GM12878 (cell line): ENCODE measurements around the gene TRIP12. TPM values are rescaled to one million over a fixed set of nuclear protein-coding genes. Genes with fewer than 3 reads are reported as not detected.
A peak's percentile ranks its signal among the peaks of the same experiment; 100 is the strongest.

Source experiments
- ATAC-seq: fragments of 200-7000 bp; cut with Tn5 transposase; 3 replicates; pipeline ENCODE4 v1.9.1; 2020; ENCODE audit warnings: mild to moderate bottlenecking, moderate library complexity
- BruUV-seq: library from RNA; stranded (reverse); fragments of 400-500 nt; replicated peaks from 2 replicates; lab custom pipeline; 2021; lab: Mats Ljungman, UMichigan
- CTCF ChIA-PET: fragments of 300-600 bp; sonication (Branson Sonifier 250); formaldehyde crosslinking; extraction: SDS; loops from one replicate; lab custom pipeline; 2021; ENCODE audit warnings: inconsistent platforms; lab: Yijun Ruan, JAX
- POLR2A ChIA-PET: fragments of 350-600 bp; formaldehyde crosslinking; extraction: SDS; loops from one replicate; lab custom pipeline; 2021; ENCODE audit warnings: inconsistent platforms; lab: Charles Lee
- RAD21 ChIA-PET: fragments of 300-600 bp; sonication (Branson Sonifier 250); formaldehyde crosslinking; loops from one replicate; lab custom pipeline; 2023; ENCODE audit warnings: antibody characterized with exemption; ENCODE audit not compliant: unreplicated experiment; lab: Charles Lee
- SMC1A ChIA-PET: fragments of 300-600 bp; sonication (Branson Sonifier 250); formaldehyde crosslinking; loops from one replicate; lab custom pipeline; 2023; ENCODE audit not compliant: unreplicated experiment, uncharacterized antibody; lab: Charles Lee
- DNase-seq: peaks from one replicate; pipeline ENCODE4 v3.0.0-alpha.2; 2011; ENCODE audit warnings: low read depth, low spot score
- FAIRE-seq: peaks from 3 replicates; lab custom pipeline; 2011; peaks lifted over from hg19 to GRCh38; lab: Jason Lieb, UNC
- H2AFZ ChIP-seq: 2 replicates; pipeline ENCODE4 v1.6.0; 2011; ENCODE audit warnings: low read depth, low read length, control low read depth; ENCODE audit not compliant: control insufficient read depth
- H3K27ac ChIP-seq: 2 replicates; pipeline ENCODE4 v1.5.1; 2011; ENCODE audit warnings: control low read depth; ENCODE audit not compliant: control insufficient read depth, insufficient read depth
- H3K27me3 ChIP-seq, 2 experiments: replicated peaks in 1 of 2; 2 replicates each; pipeline versions ENCODE4 v1.6.0 to v1.6.1; 2011; ENCODE audit warnings: low read length in 1 of 2; ENCODE audit not compliant: control insufficient read depth in 2 of 2, insufficient read depth in 2 of 2
- H3K36me3 ChIP-seq, 2 experiments: 2 replicates each; pipeline ENCODE4 v1.5.1; 2011; ENCODE audit warnings: low read length in 1 of 2; ENCODE audit not compliant: control insufficient read depth in 2 of 2, insufficient read depth in 2 of 2
- H3K4me1 ChIP-seq: 2 replicates; pipeline ENCODE4 v1.6.1; 2011; ENCODE audit warnings: mild to moderate bottlenecking, low read length, moderate library complexity, mixed read lengths; ENCODE audit not compliant: control insufficient read depth, insufficient read depth
- H3K4me2 ChIP-seq: 2 replicates; pipeline ENCODE4 v1.6.0; 2011; ENCODE audit warnings: control low read depth; ENCODE audit not compliant: control insufficient read depth, insufficient read depth
- H3K4me3 ChIP-seq: fragments of 200-600 bp; sonication (generic); 2 replicates; pipeline ENCODE4 v1.5.1; 2016
- H3K79me2 ChIP-seq: 2 replicates; pipeline ENCODE4 v1.6.0; 2011; ENCODE audit warnings: low read length; ENCODE audit not compliant: control insufficient read depth, insufficient read depth
- H3K9ac ChIP-seq: 2 replicates; pipeline ENCODE4 v1.8.0; 2011; ENCODE audit warnings: low read length, control low read depth, mixed read lengths; ENCODE audit not compliant: control insufficient read depth, insufficient read depth
- H3K9me3 ChIP-seq: replicated peaks from 3 replicates; pipeline ENCODE4 v1.5.1; 2011; ENCODE audit warnings: mild to moderate bottlenecking, low read length; ENCODE audit not compliant: control insufficient read depth, insufficient read depth
- H4K20me1 ChIP-seq: 2 replicates; pipeline ENCODE4 v1.6.0; 2011; ENCODE audit not compliant: control insufficient read depth, insufficient read depth
- ATF2 ChIP-seq: IDR thresholded peaks from 2 replicates; pipeline ENCODE4 v1.6.1; 2012; ENCODE audit warnings: low read length, inconsistent platforms
- NFYB ChIP-seq: IDR thresholded peaks from 2 replicates; pipeline ENCODE4 v1.6.1; 2011; ENCODE audit warnings: low read depth, mild to moderate bottlenecking, low read length, improper control_type of control experiment, moderate library complexity; ENCODE audit not compliant: insufficient read depth
- NRF1 ChIP-seq: conservative IDR thresholded peaks from 2 replicates; pipeline ENCODE4 v1.6.1; 2011; ENCODE audit warnings: mild to moderate bottlenecking, low read depth, low read length, improper control_type of control experiment
- REST ChIP-seq: IDR thresholded peaks from 2 replicates; pipeline ENCODE4 v1.6.1; 2012; ENCODE audit warnings: mild to moderate bottlenecking, low read depth, low read length
- STAT1 ChIP-seq: fragments of 450-650 bp; conservative IDR thresholded peaks from 2 replicates; pipeline ENCODE4 v1.6.1; 2014; ENCODE audit warnings: antibody characterized with exemption, mild to moderate bottlenecking
- SUZ12 ChIP-seq: fragments of 200-600 bp; sonication (generic); IDR thresholded peaks from one replicate; pipeline ENCODE4 v1.6.1; 2018; ENCODE audit warnings: antibody characterized with exemption, mild to moderate bottlenecking; ENCODE audit not compliant: unreplicated experiment
- TBL1XR1 ChIP-seq: IDR thresholded peaks from 2 replicates; pipeline ENCODE4 v1.6.1; 2012; ENCODE audit warnings: low read depth, low read length, improper control_type of control experiment
- WGBS: methylation state at CpG from one replicate; pipeline ENCODE4 v1.1.6; 2016; ENCODE audit warnings: low lambda C conversion rate; ENCODE audit not compliant: insufficient replicate concordance, insufficient coverage; ENCODE audit errors: missing lambda C conversion rate; 5-methylcytosine and 5-hydroxymethylcytosine counted together
- in situ Hi-C: fragments of 300-500 bp; cut with MboI; formaldehyde crosslinking; loops from 9 replicates; pipeline ENCODE4 v1.14.3; 2018; ENCODE audit warnings: mixed read lengths
- intact Hi-C: fragments of 100-400 bp; cut with micrococcal nuclease; formaldehyde crosslinking; loops from one replicate; pipeline ENCODE4 v1.14.2; 2022; ENCODE audit not compliant: unreplicated experiment
- polyA plus RNA-seq, 11 experiments: library from polyadenylated mRNA; depleted of rRNA in 4 of 11; unstranded in 6 of 11; stranded (reverse) in 5 of 11; fragments of >200 nt; fragmentation: Nextera tagmentation in 4 of 11; fragmentation: Illumina TruSeq in 1 of 11; extraction: Ambion mirVana in 4 of 11; extraction: Trizol in 1 of 11; gene quantifications; 1 replicate in 1 of 11; 2 replicates in 10 of 11; pipeline versions ENCODE4 v1.2.1 to v1.2.3, GENCODE V29; 2011 to 2016; ENCODE audit warnings: inconsistent platforms in 2 of 11, missing spikeins in 2 of 11, low read depth in 1 of 11
- total RNA-seq, 4 experiments: library from RNA; depleted of rRNA in 3 of 4; stranded (reverse); fragments of >200 nt in 3 of 4; fragmentation: Illumina TruSeq in 1 of 4; extraction: Trizol in 1 of 4; gene quantifications; 2 replicates each; pipeline versions ENCODE4 v1.2.1 to v1.2.3, GENCODE V29; 2013 to 2021

Gene TRIP12
- total and polyA plus RNA-seq, 10 of the 15 experiments (the other 5 are each of a cell fraction or from before 2014, with no cell fraction given), result 23.1 to 207 (median 97.0) TPM

- intact Hi-C loops (no loop called here), in situ Hi-C loops (no loop called here)
- ChIA-PET POLR2A (no interaction called here), CTCF (interaction anchor here (1.1 kb wide), 1 partner anchor 49 kb away, joined by 3 read pairs; no protein-coding TSS in a partner anchor), RAD21 (no interaction called here), SMC1A (interaction anchor here (1.1 to 1.4 kb wide), 3 partner anchors 9 to 25 kb away, joined by 3 to 6 read pairs (median 4); no protein-coding TSS in a partner anchor)
- Histone ChIP-seq H2AFZ (no peak overlapping the region), H3K4me3 (no peak overlapping the region), H3K79me2 (no peaks in the 10 kb centered on the region), H3K9ac (no peak overlapping the region), H3K4me2 (no peak overlapping the region), H4K20me1 (no peaks in the 10 kb centered on the region), H3K9me3 (no peaks in the 10 kb centered on the region), H3K4me1 (no peaks in the 10 kb centered on the region), H3K36me3 (no peaks in the 10 kb centered on the region), H3K27me3 (no peaks in the 10 kb centered on the region), H3K27ac (no peak overlapping the region)
- TF ChIP-seq NFYB (peak; percentile 40; the same call in 1 of the 2 replicates), SUZ12 (no peak)
- no peak for DNase-seq
- FAIRE-seq, result no peak
- BruUV-seq, result no TSS peak
- peak; percentile 43; the same call in 2 of the 3 replicates for ATAC-seq
- 100% methylated on average over 3 of the region's 3 CpGs for WGBS
Measured at GRCh38 chr2:229971298-229971790, 49.5 kb upstream of the TRIP12 start.

GRCh38 chr2:229970406-229970805 lies 48.6 kb upstream of the TRIP12 start:
- no peak for FAIRE-seq
- WGBS, result 92% methylated on average over 3 of the region's 3 CpGs
- no peaks in the 10 kb centered on the region for H4K20me1 ChIP-seq
- H3K9me3 ChIP-seq, result no peaks in the 10 kb centered on the region
- no peak overlapping the region for H3K9ac ChIP-seq
- in situ Hi-C loops, result no loop called here
- H2AFZ ChIP-seq, result no peak overlapping the region; the same call in 1 of the 2 replicates
- no peak overlapping the region for H3K4me3 ChIP-seq
- no peak overlapping the region for H3K4me2 ChIP-seq
- CTCF ChIA-PET, result interaction anchor here (0.6 kb wide), 1 partner anchor 162 kb away, joined by 3 read pairs; no protein-coding TSS in a partner anchor
- ATAC-seq, result no peak
- H3K27me3 ChIP-seq, result no peaks in the 10 kb centered on the region
- no peaks in the 10 kb centered on the region for H3K36me3 ChIP-seq
- RAD21 ChIA-PET, result no interaction called here
- SMC1A ChIA-PET, result interaction anchor here (1.0 to 1.4 kb wide), 4 partner anchors 10 to 169 kb away, joined by 3 to 6 read pairs (median 4); no protein-coding TSS in a partner anchor
- DNase-seq, result no peak
- POLR2A ChIA-PET, result interaction anchor here (0.6 kb wide), 1 partner anchor 106 kb away, joined by 3 read pairs; no protein-coding TSS in a partner anchor
- BruUV-seq, result no TSS peak
- H3K27ac ChIP-seq, result no peak overlapping the region
- intact Hi-C loops, result no loop called here
- H3K79me2 ChIP-seq, result no peaks in the 10 kb centered on the region
- no peaks in the 10 kb centered on the region for H3K4me1 ChIP-seq
- TF ChIP-seq NRF1, result no peak
- TF ChIP-seq STAT1, result no peak
- no peak for TF ChIP-seq ATF2
- TF ChIP-seq TBL1XR1, result no peak
- no peak for TF ChIP-seq REST
